NCI-H128 (cell line): ENCODE results near the gene CPSF7.
"Not testable (repeated sequence)": the region's sequence is repeated elsewhere in the genome, so short reads cannot be mapped to it uniquely, and the experiment has no call there.

Experiments
- DNase-seq: peaks from one replicate; lab custom pipeline; 2025; ENCODE audit not compliant: unreplicated experiment; lab: John Stamatoyannopoulos, UW

CPSF7 gene

DNA sequence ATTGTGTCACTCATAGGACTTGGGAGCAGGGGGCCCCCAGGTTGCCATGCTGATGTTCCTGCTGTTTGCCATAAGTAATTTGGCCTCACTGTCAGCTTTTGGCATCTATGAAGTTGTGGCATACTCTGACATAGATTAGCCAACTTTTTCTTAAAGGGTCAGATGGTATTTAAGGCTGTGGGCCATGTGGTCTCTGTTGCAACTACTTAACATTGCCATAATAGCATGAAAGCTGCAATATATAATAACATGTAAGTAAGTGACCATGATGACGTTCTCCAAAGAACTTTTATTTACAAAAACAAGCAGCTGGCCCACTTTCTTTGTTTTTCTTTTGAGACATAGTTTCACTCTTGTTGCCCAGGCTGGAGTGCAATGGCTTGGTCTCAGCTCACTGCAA, 39.6 kb downstream of the CPSF7 start:
- DNase-seq: no peak

DNA sequence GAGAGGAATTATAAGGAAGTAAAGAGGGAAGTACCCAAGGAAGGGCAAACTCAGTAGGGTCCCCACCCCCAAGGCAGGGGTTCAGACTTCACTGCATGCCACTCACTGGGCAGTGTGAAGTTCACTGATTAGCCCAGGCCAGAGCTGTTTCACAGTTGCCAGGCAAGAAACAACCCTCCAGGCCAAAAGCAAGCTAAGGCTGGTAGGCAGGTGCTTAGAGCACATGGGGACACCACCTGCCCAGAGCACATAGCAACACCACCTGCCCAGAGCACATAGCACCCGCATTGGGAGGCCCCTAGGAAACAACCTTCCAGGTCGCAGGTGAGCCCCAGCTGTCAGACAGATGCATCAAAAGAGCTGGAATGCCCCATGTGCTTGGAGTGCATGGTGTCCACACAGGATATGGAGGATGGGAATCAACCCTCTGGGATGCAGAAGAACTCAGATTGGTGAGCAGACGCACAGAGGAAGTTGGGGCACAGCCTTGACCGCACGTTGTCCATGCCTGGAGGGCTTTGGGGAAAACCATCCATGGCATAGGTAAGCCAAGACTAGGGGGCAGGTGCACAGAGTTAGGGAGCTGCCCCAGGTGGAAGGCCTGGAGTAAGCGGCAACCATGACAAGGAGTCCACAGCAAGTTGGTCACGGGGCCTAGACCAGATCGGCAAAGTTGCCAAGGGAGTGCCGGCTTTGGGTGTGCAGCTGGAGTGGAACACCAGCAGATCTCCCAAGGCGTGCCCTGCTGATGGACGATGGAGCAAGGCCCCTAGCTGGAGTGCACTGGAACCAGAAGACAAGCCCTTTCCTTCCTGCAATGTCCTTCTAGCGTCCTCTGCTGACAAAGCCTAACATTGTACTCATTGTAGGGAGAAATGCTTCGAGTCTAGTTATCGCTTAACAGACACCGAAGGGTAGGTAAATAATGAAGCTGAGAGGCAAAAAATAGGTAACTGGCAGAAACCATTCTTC, 45.2 kb downstream of the CPSF7 start:
- DNase-seq: no peak

DNA sequence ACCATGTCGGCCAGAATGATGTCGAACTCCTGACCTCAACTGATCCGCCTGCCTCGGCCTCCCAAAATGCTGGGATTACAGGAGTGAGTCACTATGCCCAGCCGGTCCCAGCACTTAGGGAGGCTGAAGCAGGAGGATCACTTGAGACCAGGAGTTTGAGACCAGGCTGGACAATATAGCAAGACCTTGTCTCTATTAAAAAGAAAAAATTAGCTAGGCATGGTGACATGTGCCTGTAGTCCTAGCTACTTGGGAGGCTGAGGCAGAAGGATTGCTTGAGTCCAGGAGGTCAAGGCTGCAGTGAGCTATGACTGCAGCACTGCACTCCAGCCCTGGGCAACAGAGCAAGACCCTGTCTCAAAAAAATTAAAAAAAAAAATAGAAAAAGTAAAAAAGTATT, 45.9 kb downstream of the CPSF7 start:
- not testable (repeated sequence) for DNase-seq

DNA sequence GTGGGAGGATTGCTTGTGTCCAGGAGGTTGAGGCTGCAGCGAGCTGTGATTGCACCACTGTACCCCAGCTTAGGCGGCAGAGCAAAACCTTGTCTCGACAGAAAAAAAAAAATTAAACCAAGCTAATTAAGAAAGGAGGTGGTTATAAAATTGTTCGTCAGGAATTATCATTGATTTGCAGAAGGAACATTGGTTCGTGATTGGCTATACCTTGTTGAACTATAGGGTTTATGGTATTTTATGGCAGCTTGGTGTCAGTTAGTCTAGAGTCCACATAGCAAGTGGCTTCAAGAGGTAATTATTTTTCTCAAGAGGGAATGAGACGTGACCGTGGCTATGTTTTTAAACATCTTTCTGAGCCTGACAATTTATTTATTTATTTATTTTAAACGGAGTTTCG, 48.9 kb downstream of the CPSF7 start:
- no peak for DNase-seq

- DNase-seq: no peak
Observed at GRCh38 chr11:61378713-61379313, 51.0 kb downstream of the CPSF7 start.

- DNase-seq: no peak
Observed at GRCh38 chr11:61377461-61378160, 52.2 kb downstream of the CPSF7 start.

DNA sequence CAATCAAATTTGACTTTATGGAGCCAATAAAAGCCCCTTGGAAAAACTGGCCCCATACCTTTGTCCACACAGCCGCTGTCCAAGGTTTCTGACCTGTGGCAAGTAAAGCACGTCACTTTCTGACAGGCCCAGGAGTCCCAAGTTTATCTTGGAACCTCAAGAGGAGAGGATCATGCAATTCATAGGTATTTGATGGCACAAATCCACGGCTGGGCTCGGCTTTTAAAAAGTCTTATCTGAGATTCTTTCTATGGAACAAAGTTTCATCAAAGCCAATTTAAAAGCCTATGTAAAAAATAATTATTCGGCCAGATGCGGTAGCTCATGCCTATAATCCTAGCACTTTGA, 54.0 kb downstream of the CPSF7 start:
- no peak for DNase-seq

GRCh38 chr11:61372659-61373420, 56.9 kb downstream of the CPSF7 start:
- no peak for DNase-seq

DNA sequence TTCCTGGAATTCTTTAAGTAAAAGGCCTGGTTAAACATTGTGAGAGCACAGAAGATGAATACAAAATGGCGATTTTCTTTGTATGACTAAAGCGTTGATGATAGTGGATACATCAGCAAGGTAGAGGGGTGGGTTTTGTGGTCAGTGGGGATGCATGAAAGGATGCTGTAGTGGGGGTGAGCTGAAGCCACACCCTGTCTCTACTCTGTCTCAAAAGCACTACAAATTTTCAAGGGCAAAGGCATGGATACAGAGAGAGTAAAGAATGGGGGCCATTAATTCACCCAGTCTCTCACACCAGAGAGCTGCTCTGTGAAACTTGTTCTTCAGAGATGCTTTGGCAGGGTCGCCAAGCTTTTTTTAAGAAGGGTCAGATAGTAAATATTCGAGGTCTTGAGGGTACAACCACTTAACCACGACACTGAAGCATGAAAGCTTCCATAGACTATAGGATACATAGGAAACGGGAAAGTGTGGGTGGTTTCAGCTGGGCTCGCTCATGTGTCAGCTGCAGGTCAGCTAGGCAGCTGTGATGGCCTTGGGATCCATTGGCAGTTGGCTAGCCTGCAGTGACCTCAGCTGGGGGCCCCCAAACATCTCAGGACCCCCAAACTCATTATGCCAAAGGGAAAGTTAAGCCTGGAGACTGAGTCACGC, 59.3 kb downstream of the CPSF7 start:
- DNase-seq: no peak

DNA sequence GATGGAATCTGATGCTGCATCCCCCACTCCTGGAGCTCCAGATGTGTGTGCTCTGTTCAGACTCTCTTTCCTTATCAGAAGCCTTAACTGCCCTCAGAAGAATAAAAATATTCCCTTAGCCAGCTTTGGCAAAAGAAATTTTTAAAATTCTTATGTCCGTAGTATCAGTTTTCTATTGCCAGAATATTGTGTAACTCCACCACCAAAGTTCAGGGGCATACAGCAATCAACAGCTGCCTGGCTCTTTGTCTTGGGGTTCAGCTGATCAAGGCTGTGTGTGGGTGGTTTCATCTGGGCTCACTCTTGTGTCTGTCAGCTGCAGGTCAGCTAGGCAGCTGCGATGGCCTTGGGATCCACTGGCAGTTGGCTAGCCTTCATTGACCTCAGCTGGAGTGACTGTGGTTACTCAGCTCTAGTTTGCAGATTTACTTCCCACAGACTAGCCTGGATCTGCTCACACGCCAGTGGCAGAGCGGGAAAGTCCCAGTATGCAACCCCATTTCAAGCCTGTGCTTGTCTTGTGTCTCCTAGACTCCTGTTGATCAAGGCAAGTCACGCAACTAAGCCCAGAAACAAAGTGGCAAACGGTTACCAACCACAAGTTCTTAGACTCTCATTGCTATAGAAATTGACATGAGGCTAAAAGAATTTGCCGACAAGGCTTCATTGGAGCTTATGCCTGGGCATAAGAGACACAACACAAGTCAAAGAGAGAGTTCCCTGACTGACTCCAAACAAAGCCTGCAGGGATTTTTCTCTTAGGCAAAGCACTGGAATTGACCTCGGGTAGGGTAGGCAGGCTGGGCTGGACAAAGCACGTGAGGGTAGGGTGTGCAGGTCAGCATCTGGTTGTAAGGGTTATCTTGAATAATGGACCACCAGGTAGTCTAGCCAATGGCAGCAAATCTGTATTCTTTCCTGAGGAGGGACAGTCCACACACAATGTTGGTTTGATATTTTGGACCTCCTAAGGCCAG, 60.1 kb downstream of the CPSF7 start:
- DNase-seq: no peak

DNA sequence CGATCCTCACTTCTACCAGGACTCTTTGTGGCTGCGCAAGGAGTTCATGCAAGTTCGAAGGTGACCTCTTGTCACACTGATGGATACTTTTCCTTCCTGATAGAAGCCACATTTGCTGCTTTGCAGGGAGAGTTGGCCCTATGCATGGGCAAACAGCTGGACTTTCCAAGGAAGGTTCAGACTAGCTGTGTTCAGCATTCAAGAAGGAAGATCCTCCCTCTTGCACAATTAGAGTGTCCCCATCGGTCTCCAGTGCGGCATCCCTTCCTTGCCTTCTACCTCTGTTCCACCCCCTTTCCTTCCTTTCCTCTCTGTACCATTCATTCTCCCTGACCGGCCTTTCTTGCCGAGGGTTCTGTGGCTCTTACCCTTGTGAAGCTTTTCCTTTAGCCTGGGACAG, 61.1 kb downstream of the CPSF7 start:
- no peak for DNase-seq

GRCh38 chr11:61367406-61367805, 62.4 kb downstream of the CPSF7 start:
- no peak for DNase-seq

GRCh38 chr11:61364012-61364675, 65.6 kb downstream of the CPSF7 start:
- DNase-seq: no peak

DNA sequence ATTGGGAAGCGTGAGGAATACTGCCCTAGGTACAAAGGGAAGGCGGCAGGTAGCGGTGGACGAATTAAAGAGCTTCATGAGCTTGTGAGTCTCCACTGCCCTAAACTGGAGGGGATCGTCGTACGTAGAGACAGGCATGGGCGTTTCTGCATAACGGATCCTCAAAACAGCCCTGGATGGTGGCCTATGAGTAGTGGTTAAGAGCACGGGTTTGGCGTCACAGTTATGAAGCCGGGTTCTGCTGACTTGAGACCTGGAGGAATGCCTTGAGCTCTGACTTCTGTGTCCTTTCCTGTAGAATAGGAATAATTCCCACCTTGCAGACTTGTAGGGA, 67.3 kb downstream of the CPSF7 start:
- no peak for DNase-seq

GRCh38 chr11:61361741-61362541, 67.8 kb downstream of the CPSF7 start, which contains the start of the genes CYB561A3 and TMEM138:
Gene CYB561A3 (minus strand): TSS chr11:61361882. CDS start chr11:61356713, 5,169 bp downstream.
Gene TMEM138 (plus strand): TSS chr11:61362374. CDS start chr11:61364391, 2,017 bp downstream.
- DNase-seq: peak; percentile 85

- no peak for DNase-seq
Observed at GRCh38 chr11:61361237-61361740, 68.5 kb downstream of the CPSF7 start.

- no peak for DNase-seq
Observed at GRCh38 chr11:61359516-61359915, 70.3 kb downstream of the CPSF7 start.

- no peak for DNase-seq
Observed at GRCh38 chr11:61358566-61358965, 71.2 kb downstream of the CPSF7 start.
